SK-N-SH treated with all-trans-retinoic acid at 6 μM for 48 hours (cell line): ENCODE data around the gene KNSTRN.
A peak's percentile ranks its signal among the peaks of the same experiment; 100 is the strongest.

Source experiments
- ATAC-seq: fragments of 200-7000 bp; cut with Tn5 transposase; 3 replicates; pipeline ENCODE4 v1.9.1; 2020; ENCODE audit warnings: mild to moderate bottlenecking, moderate library complexity
- ARNTL ChIP-seq: fragments of 450-650 bp; formaldehyde crosslinking; IDR thresholded peaks from 2 replicates; pipeline ENCODE4 v1.5.0; 2020; ENCODE audit warnings: low read depth, mild to moderate bottlenecking, moderate library complexity, borderline replicate concordance
- BACH2 ChIP-seq: fragments of 250-450 bp; sonication (Bioruptor Pico); IDR thresholded peaks from 2 replicates; pipeline ENCODE4 v1.9.0; 2021; ENCODE audit warnings: mild to moderate bottlenecking, borderline replicate concordance
- CSDC2 ChIP-seq: fragments of 250-450 bp; sonication (Bioruptor Pico); IDR thresholded peaks from 2 replicates; pipeline ENCODE4 v1.5.0; 2020; ENCODE audit warnings: mild to moderate bottlenecking, moderate library complexity
- ESRRG ChIP-seq: fragments of 250-450 bp; sonication (Bioruptor Pico); IDR thresholded peaks from 2 replicates; pipeline ENCODE4 v1.6.1; 2021; ENCODE audit warnings: mild to moderate bottlenecking
- GLIS3 ChIP-seq: fragments of 250-450 bp; sonication (Bioruptor Pico); IDR thresholded peaks from 2 replicates; pipeline ENCODE4 v1.5.0; 2020; ENCODE audit warnings: mild to moderate bottlenecking, moderate library complexity
- ISL1 ChIP-seq: fragments of 250-450 bp; sonication (Bioruptor Pico); IDR thresholded peaks from 2 replicates; pipeline ENCODE4 v2.1.2; 2022; ENCODE audit warnings: mild to moderate bottlenecking, moderate library complexity
- RARB ChIP-seq: fragments of 250-450 bp; sonication (Bioruptor Pico); IDR thresholded peaks from 2 replicates; pipeline ENCODE4 v1.8.0; 2021; ENCODE audit warnings: mild to moderate bottlenecking, moderate library complexity
- SNAI2 ChIP-seq: fragments of 250-450 bp; sonication (Bioruptor Pico); IDR thresholded peaks from 2 replicates; pipeline ENCODE4 v1.5.0; 2020; ENCODE audit warnings: mild to moderate bottlenecking, moderate library complexity
- TOX ChIP-seq: fragments of 250-450 bp; sonication (Bioruptor Pico); IDR thresholded peaks from 2 replicates; pipeline ENCODE4 v1.8.0; 2021; ENCODE audit warnings: mild to moderate bottlenecking, moderate library complexity, borderline replicate concordance
- ZC3H10 ChIP-seq: fragments of 250-450 bp; sonication (Bioruptor Pico); IDR thresholded peaks from 2 replicates; pipeline ENCODE4 v1.5.1; 2021; ENCODE audit warnings: mild to moderate bottlenecking, moderate library complexity
- ZFP3 ChIP-seq: fragments of 250-450 bp; sonication (Bioruptor Pico); IDR thresholded peaks from 2 replicates; pipeline ENCODE4 v1.5.0; 2020; ENCODE audit warnings: mild to moderate bottlenecking, moderate library complexity
- ZFP30 ChIP-seq: fragments of 450-650 bp; formaldehyde crosslinking; IDR thresholded peaks from 2 replicates; pipeline ENCODE4 v1.5.0; 2022; ENCODE audit warnings: mild to moderate bottlenecking, moderate library complexity
- ZNF565 ChIP-seq: fragments of 450-650 bp; formaldehyde crosslinking; conservative IDR thresholded peaks from 2 replicates; pipeline ENCODE4 v1.5.0; 2020; ENCODE audit warnings: low read depth, mild to moderate bottlenecking, moderate library complexity
- ZNF8 ChIP-seq: fragments of 450-650 bp; formaldehyde crosslinking; IDR thresholded peaks from 2 replicates; pipeline ENCODE4 v1.5.0; 2020; ENCODE audit warnings: mild to moderate bottlenecking, moderate library complexity
- TF ChIP-seq, protein P1 (sequence below): fragments of 250-450 bp; sonication (Bioruptor Pico); IDR thresholded peaks from 2 replicates; pipeline ENCODE4 v1.5.0; 2020; ENCODE audit warnings: mild to moderate bottlenecking, moderate library complexity
- TF ChIP-seq, protein P2 (sequence below): fragments of 250-450 bp; sonication (Bioruptor Pico); IDR thresholded peaks from 2 replicates; pipeline ENCODE4 v1.5.1; 2020; ENCODE audit warnings: low read depth, mild to moderate bottlenecking, moderate library complexity
- TF ChIP-seq, protein P3 (sequence below): fragments of 250-450 bp; sonication (Bioruptor Pico); IDR thresholded peaks from 2 replicates; pipeline ENCODE4 v1.5.1; 2021; ENCODE audit warnings: mild to moderate bottlenecking, moderate library complexity
- TF ChIP-seq, protein P4 (sequence below): fragments of 250-450 bp; sonication (Bioruptor Pico); IDR thresholded peaks from 2 replicates; pipeline ENCODE4 v1.8.0; 2020; ENCODE audit warnings: mild to moderate bottlenecking, moderate library complexity, borderline replicate concordance
- TF ChIP-seq, protein P5 (sequence below): fragments of 250-450 bp; sonication (Bioruptor Pico); IDR thresholded peaks from 2 replicates; pipeline ENCODE4 v1.8.0; 2021; ENCODE audit warnings: low read depth, mild to moderate bottlenecking, moderate library complexity, borderline replicate concordance

KNSTRN gene

DNA sequence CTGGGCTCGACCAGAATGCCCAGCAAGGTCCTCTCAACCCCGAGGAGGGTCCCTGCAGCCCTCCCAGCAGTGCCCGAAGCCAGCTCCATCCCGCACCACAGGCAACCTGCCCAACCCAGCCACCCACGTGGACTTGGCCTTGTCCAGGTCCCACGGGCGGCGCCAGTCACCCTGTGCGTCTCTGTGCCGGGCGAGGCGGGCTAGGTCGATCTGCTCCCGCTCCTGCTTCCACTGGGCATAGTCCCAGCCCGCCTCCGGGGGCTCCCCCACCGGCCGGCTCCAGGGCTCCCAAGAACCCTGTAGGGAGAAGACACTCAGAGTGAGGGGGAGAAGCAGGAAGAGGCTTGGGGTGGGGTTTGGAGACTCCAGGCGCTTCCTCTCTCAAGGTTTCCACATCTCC is 44.9 kb upstream of the KNSTRN start (continued):
- TF ChIP-seq, protein P1, sequence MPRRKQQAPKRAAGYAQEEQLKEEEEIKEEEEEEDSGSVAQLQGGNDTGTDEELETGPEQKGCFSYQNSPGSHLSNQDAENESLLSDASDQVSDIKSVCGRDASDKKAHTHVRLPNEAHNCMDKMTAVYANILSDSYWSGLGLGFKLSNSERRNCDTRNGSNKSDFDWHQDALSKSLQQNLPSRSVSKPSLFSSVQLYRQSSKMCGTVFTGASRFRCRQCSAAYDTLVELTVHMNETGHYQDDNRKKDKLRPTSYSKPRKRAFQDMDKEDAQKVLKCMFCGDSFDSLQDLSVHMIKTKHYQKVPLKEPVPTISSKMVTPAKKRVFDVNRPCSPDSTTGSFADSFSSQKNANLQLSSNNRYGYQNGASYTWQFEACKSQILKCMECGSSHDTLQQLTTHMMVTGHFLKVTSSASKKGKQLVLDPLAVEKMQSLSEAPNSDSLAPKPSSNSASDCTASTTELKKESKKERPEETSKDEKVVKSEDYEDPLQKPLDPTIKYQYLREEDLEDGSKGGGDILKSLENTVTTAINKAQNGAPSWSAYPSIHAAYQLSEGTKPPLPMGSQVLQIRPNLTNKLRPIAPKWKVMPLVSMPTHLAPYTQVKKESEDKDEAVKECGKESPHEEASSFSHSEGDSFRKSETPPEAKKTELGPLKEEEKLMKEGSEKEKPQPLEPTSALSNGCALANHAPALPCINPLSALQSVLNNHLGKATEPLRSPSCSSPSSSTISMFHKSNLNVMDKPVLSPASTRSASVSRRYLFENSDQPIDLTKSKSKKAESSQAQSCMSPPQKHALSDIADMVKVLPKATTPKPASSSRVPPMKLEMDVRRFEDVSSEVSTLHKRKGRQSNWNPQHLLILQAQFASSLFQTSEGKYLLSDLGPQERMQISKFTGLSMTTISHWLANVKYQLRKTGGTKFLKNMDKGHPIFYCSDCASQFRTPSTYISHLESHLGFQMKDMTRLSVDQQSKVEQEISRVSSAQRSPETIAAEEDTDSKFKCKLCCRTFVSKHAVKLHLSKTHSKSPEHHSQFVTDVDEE (CRISPR knock-in tag): no peak
- no peak for TF ChIP-seq SNAI2 (CRISPR knock-in tag)
- TF ChIP-seq, all 23 proteins: peak for 0

DNA sequence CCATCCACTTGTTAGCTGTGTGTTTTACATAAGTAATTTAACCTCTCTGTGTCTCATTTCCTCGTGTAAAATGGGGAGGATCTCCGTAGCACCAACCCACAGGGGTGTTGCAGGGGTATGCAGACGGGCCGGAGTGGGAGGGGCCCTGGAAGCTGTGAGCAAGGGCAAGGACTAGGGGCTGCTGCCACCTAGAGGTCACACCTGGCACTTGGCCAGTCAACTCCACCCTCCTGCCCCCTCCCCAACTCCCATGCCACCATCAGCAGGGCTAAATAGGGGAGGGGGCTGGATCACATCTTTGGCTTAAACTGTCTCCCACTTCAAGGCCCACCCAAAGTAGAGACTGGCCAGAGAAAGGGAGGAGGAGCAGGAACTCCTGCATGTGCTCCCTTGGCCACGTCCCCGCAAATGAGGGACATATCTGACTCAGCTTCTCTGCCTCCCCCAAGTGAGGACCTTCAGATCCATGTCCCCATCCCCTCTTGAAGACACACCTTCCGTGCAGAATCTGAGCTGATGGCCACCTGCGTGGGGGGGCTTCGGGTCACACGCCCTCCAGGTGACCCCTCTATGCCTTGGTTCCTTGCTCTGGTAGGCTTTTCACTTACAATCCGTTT is 44.4 kb upstream of the KNSTRN start:
- peak; percentile 17; the same call in 2 of the 3 replicates for ATAC-seq
- TF ChIP-seq ZNF565 (CRISPR knock-in tag) (no peak), ZFP3 (CRISPR knock-in tag) (no peak), BACH2 (no peak), RARB (no peak), GLIS3 (CRISPR knock-in tag) (no peak), CSDC2 (CRISPR knock-in tag) (no peak), ESRRG (no peak), ZC3H10 (no peak), ISL1 (CRISPR knock-in tag) (no peak), ARNTL (no peak), TOX (CRISPR knock-in tag) (no peak), ZFP30 (CRISPR knock-in tag) (no peak), ZNF8 (CRISPR knock-in tag) (no peak; the same call in 1 of the 2 replicates)
- TF ChIP-seq, protein P2, sequence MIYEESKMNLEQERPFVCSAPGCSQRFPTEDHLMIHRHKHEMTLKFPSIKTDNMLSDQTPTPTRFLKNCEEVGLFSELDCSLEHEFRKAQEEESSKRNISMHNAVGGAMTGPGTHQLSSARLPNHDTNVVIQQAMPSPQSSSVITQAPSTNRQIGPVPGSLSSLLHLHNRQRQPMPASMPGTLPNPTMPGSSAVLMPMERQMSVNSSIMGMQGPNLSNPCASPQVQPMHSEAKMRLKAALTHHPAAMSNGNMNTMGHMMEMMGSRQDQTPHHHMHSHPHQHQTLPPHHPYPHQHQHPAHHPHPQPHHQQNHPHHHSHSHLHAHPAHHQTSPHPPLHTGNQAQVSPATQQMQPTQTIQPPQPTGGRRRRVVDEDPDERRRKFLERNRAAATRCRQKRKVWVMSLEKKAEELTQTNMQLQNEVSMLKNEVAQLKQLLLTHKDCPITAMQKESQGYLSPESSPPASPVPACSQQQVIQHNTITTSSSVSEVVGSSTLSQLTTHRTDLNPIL (CRISPR knock-in tag): no peak
- TF ChIP-seq, protein P3, sequence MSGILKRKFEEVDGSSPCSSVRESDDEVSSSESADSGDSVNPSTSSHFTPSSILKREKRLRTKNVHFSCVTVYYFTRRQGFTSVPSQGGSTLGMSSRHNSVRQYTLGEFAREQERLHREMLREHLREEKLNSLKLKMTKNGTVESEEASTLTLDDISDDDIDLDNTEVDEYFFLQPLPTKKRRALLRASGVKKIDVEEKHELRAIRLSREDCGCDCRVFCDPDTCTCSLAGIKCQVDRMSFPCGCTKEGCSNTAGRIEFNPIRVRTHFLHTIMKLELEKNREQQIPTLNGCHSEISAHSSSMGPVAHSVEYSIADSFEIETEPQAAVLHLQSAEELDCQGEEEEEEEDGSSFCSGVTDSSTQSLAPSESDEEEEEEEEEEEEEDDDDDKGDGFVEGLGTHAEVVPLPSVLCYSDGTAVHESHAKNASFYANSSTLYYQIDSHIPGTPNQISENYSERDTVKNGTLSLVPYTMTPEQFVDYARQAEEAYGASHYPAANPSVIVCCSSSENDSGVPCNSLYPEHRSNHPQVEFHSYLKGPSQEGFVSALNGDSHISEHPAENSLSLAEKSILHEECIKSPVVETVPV (CRISPR knock-in tag): no peak
- TF ChIP-seq, protein P4, sequence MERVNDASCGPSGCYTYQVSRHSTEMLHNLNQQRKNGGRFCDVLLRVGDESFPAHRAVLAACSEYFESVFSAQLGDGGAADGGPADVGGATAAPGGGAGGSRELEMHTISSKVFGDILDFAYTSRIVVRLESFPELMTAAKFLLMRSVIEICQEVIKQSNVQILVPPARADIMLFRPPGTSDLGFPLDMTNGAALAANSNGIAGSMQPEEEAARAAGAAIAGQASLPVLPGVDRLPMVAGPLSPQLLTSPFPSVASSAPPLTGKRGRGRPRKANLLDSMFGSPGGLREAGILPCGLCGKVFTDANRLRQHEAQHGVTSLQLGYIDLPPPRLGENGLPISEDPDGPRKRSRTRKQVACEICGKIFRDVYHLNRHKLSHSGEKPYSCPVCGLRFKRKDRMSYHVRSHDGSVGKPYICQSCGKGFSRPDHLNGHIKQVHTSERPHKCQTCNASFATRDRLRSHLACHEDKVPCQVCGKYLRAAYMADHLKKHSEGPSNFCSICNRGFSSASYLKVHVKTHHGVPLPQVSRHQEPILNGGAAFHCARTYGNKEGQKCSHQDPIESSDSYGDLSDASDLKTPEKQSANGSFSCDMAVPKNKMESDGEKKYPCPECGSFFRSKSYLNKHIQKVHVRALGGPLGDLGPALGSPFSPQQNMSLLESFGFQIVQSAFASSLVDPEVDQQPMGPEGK (CRISPR knock-in tag): no peak
- TF ChIP-seq, protein P5, sequence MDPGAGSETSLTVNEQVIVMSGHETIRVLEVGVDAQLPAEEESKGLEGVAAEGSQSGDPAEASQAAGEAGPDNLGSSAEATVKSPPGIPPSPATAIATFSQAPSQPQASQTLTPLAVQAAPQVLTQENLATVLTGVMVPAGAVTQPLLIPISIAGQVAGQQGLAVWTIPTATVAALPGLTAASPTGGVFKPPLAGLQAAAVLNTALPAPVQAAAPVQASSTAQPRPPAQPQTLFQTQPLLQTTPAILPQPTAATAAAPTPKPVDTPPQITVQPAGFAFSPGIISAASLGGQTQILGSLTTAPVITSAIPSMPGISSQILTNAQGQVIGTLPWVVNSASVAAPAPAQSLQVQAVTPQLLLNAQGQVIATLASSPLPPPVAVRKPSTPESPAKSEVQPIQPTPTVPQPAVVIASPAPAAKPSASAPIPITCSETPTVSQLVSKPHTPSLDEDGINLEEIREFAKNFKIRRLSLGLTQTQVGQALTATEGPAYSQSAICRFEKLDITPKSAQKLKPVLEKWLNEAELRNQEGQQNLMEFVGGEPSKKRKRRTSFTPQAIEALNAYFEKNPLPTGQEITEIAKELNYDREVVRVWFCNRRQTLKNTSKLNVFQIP (CRISPR knock-in tag): no peak
- TF ChIP-seq, protein P1 (CRISPR knock-in tag): no peak
